RWPE2 (cell line): Measurements from ENCODE around the gene GPATCH2.

Source experiments
- ATAC-seq: fragments of 200-7000 bp; cut with Tn5 transposase; 3 replicates; pipeline ENCODE4 v1.9.1; 2021; ENCODE audit warnings: low read depth
- DNase-seq: peaks from one replicate; pipeline ENCODE4 v3.0.0-alpha.2; 2020; ENCODE audit warnings: low spot score
- H3K27ac ChIP-seq: fragments of 450-650 bp; 2 replicates; pipeline ENCODE4 v1.5.1; 2017; ENCODE audit warnings: mild to moderate bottlenecking; ENCODE audit not compliant: poor library complexity, severe bottlenecking
- H3K27me3 ChIP-seq: fragments of 250-450 bp; sonication (Bioruptor Pico); 2 replicates; pipeline ENCODE4 v1.5.1; 2021; ENCODE audit warnings: mild to moderate bottlenecking, moderate library complexity; ENCODE audit not compliant: insufficient read depth, poor library complexity, severe bottlenecking
- H3K36me3 ChIP-seq: fragments of 250-450 bp; sonication (Bioruptor Pico); 2 replicates; pipeline ENCODE4 v1.5.1; 2020; ENCODE audit warnings: low read depth, mild to moderate bottlenecking, moderate library complexity
- H3K4me1 ChIP-seq: fragments of 250-450 bp; sonication (Bioruptor Pico); 2 replicates; pipeline ENCODE4 v1.5.1; 2021; ENCODE audit warnings: mild to moderate bottlenecking, moderate library complexity; ENCODE audit not compliant: insufficient read depth, poor library complexity, severe bottlenecking
- H3K4me3 ChIP-seq: fragments of 250-450 bp; sonication (Bioruptor Pico); 2 replicates; pipeline ENCODE4 v1.5.1; 2021; ENCODE audit warnings: mild to moderate bottlenecking, moderate library complexity; ENCODE audit not compliant: severe bottlenecking
- H3K9me3 ChIP-seq: fragments of 250-450 bp; sonication (Bioruptor Pico); 2 replicates; pipeline ENCODE4 v1.5.1; 2021; ENCODE audit warnings: mild to moderate bottlenecking, moderate library complexity; ENCODE audit not compliant: severe bottlenecking
- CTCF ChIP-seq: fragments of 450-650 bp; IDR thresholded peaks from one replicate; pipeline ENCODE4 v1.5.1; 2017; ENCODE audit warnings: mild to moderate bottlenecking, moderate library complexity; ENCODE audit not compliant: poor library complexity, severe bottlenecking

Gene GPATCH2

GRCh38 chr1:217661407-217661806 is 30.5 kb upstream of the GPATCH2 start:
- no peak overlapping the region for H3K4me3 ChIP-seq

GRCh38 chr1:217660353-217661062 is 29.6 kb upstream of the GPATCH2 start:
- H3K4me3 ChIP-seq = no peak overlapping the region
- ATAC-seq = peak; percentile 98
- no peaks in the 10 kb centered on the region for H3K27me3 ChIP-seq
- DNase-seq = no peak
- peaks cover 10% of the 10 kb centered on the region for H3K4me1 ChIP-seq
- H3K36me3 ChIP-seq = no peaks in the 10 kb centered on the region
- H3K9me3 ChIP-seq = no peaks in the 10 kb centered on the region
- peak overlapping the region; percentile 81 for H3K27ac ChIP-seq
- peak; percentile 57 for TF ChIP-seq CTCF

More at GRCh38 chr1:217661407-217661806, 30.5 kb upstream of the GPATCH2 start:
- Histone ChIP-seq H3K27ac (peak overlapping the region; percentile 81), H3K36me3 (no peaks in the 10 kb centered on the region), H3K9me3 (no peaks in the 10 kb centered on the region), H3K4me1 (peaks cover 10% of the 10 kb centered on the region), H3K27me3 (no peaks in the 10 kb centered on the region)
- ATAC-seq (no peak), DNase-seq (no peak)
- TF ChIP-seq CTCF = no peak

GRCh38 chr1:217650674-217651073 is 19.8 kb upstream of the GPATCH2 start:
- H3K27ac ChIP-seq = no peak overlapping the region
- TF ChIP-seq CTCF = no peak
- DNase-seq (no peak), ATAC-seq (no peak)
- H3K36me3 ChIP-seq = no peaks in the 10 kb centered on the region
- no peaks in the 10 kb centered on the region for H3K27me3 ChIP-seq
- no peak overlapping the region for H3K4me3 ChIP-seq
- H3K4me1 ChIP-seq = no peaks in the 10 kb centered on the region
- H3K9me3 ChIP-seq = no peaks in the 10 kb centered on the region

GRCh38 chr1:217647791-217648190 is 16.9 kb upstream of the GPATCH2 start:
- no peak overlapping the region for H3K4me3 ChIP-seq
- ATAC-seq = no peak
- no peak for DNase-seq
- H3K9me3 ChIP-seq = no peaks in the 10 kb centered on the region
- no peaks in the 10 kb centered on the region for H3K36me3 ChIP-seq
- H3K27me3 ChIP-seq = no peaks in the 10 kb centered on the region
- H3K27ac ChIP-seq = no peak overlapping the region
- no peak for TF ChIP-seq CTCF
- no peaks in the 10 kb centered on the region for H3K4me1 ChIP-seq

- no peaks in the 10 kb centered on the region for H3K4me1 ChIP-seq
- H3K36me3 ChIP-seq = no peaks in the 10 kb centered on the region
- no peaks in the 10 kb centered on the region for H3K27me3 ChIP-seq
- no peaks in the 10 kb centered on the region for H3K9me3 ChIP-seq
- no peak for ATAC-seq
- no peak for TF ChIP-seq CTCF
- no peak overlapping the region for H3K4me3 ChIP-seq
- DNase-seq = no peak
- no peak overlapping the region for H3K27ac ChIP-seq
Measured at GRCh38 chr1:217642455-217642854, 11.6 kb upstream of the GPATCH2 start.
